WTC11 (cell line): ENCODE data around the gene CTAG1B. TPM values are rescaled to one million over a fixed set of nuclear protein-coding genes. Genes with fewer than 3 reads are reported as not detected.

ENCODE experiments used
- ATAC-seq: fragments of 200-7000 bp; cut with Tn5 transposase; 2 replicates; pipeline ENCODE4 v1.10.0; 2021; ENCODE audit warnings: mild to moderate bottlenecking, moderate library complexity
- CTCF ChIA-PET: fragments of 300-600 bp; sonication (Branson Sonifier 250); formaldehyde crosslinking; loops from one replicate; lab custom pipeline; 2021; ENCODE audit warnings: antibody characterized with exemption; lab: Charles Lee
- POLR2A ChIA-PET: fragments of 350-600 bp; sonication (Branson Sonifier 250); formaldehyde crosslinking; loops from one replicate; lab custom pipeline; 2021; ENCODE audit warnings: antibody characterized with exemption; lab: Charles Lee
- DNase-seq: peaks from one replicate; pipeline ENCODE4 v3.0.0; 2021; ENCODE audit warnings: low spot score
- H3K27ac Mint-ChIP-seq: 2 replicates; pipeline ENCODE4 v1.8.0; 2021; ENCODE audit warnings: mixed read lengths
- H3K27me3 Mint-ChIP-seq: 2 replicates; pipeline ENCODE4 v1.8.0; 2021; ENCODE audit warnings: low read depth, mild to moderate bottlenecking, moderate library complexity, mixed read lengths
- H3K36me3 Mint-ChIP-seq: 2 replicates; pipeline ENCODE4 v1.8.0; 2021; ENCODE audit warnings: mixed read lengths
- H3K4me1 Mint-ChIP-seq: 2 replicates; pipeline ENCODE4 v1.8.0; 2022; ENCODE audit warnings: mixed read lengths
- H3K4me3 Mint-ChIP-seq: 2 replicates; pipeline ENCODE4 v1.8.0; 2021; ENCODE audit warnings: mild to moderate bottlenecking, moderate library complexity, mixed read lengths
- H3K9me3 Mint-ChIP-seq: 2 replicates; pipeline ENCODE4 v1.8.0; 2021; ENCODE audit warnings: mixed read lengths
- ARID4B ChIP-seq: sonication (generic); formaldehyde crosslinking; IDR thresholded peaks from 2 replicates; pipeline ENCODE4 v1.8.0; 2023; ENCODE audit warnings: missing genetic modification reagents, mild to moderate bottlenecking, borderline replicate concordance
- ATF2 ChIP-seq: sonication (generic); formaldehyde crosslinking; IDR thresholded peaks from 2 replicates; pipeline ENCODE4 v1.8.1; 2022; ENCODE audit warnings: low read depth, missing genetic modification reagents, borderline replicate concordance
- E2F4 ChIP-seq: sonication (generic); formaldehyde crosslinking; IDR thresholded peaks from 2 replicates; pipeline ENCODE4 v1.8.1; 2022; ENCODE audit warnings: low read depth, mild to moderate bottlenecking, moderate library complexity, missing genetic modification reagents, borderline replicate concordance
- ESRRA ChIP-seq: sonication (generic); formaldehyde crosslinking; IDR thresholded peaks from 2 replicates; pipeline ENCODE4 v1.8.1; 2022; ENCODE audit warnings: mild to moderate bottlenecking, missing genetic modification reagents, borderline replicate concordance
- FOXP4 ChIP-seq: sonication (generic); formaldehyde crosslinking; IDR thresholded peaks from 2 replicates; pipeline ENCODE4 v1.8.0; 2022; ENCODE audit warnings: mild to moderate bottlenecking, missing genetic modification reagents
- GRHL2 ChIP-seq: fragments of 250-450 bp; sonication (Bioruptor Pico); IDR thresholded peaks from 2 replicates; pipeline ENCODE4 v1.8.0; 2022; ENCODE audit warnings: mild to moderate bottlenecking, moderate library complexity; ENCODE audit not compliant: insufficient replicate concordance, severe bottlenecking
- GTF2I ChIP-seq: fragments of 250-450 bp; sonication (Bioruptor Pico); conservative IDR thresholded peaks from 2 replicates; pipeline ENCODE4 v1.4.0; 2021; ENCODE audit warnings: mild to moderate bottlenecking
- HMGA2 ChIP-seq: fragments of 250-450 bp; sonication (Bioruptor Pico); IDR thresholded peaks from 2 replicates; pipeline ENCODE4 v1.4.0; 2021; ENCODE audit warnings: mild to moderate bottlenecking, moderate library complexity
- NFATC4 ChIP-seq: fragments of 250-450 bp; sonication (Bioruptor Pico); IDR thresholded peaks from 2 replicates; pipeline ENCODE4 v1.9.0; 2021; ENCODE audit warnings: mild to moderate bottlenecking
- PRDM15 ChIP-seq: sonication (generic); formaldehyde crosslinking; IDR thresholded peaks from 2 replicates; pipeline ENCODE4 v1.8.0; 2022; ENCODE audit warnings: missing genetic modification reagents
- PRRX2 ChIP-seq: fragments of 250-450 bp; sonication (Bioruptor Pico); IDR thresholded peaks from 2 replicates; pipeline ENCODE4 v1.8.0; 2021; ENCODE audit warnings: mild to moderate bottlenecking
- TCF7 ChIP-seq: sonication (generic); formaldehyde crosslinking; IDR thresholded peaks from 2 replicates; pipeline ENCODE4 v1.8.0; 2022; ENCODE audit warnings: mild to moderate bottlenecking, low read depth, missing genetic modification reagents, moderate library complexity
- TEAD4 ChIP-seq: sonication (generic); formaldehyde crosslinking; IDR thresholded peaks from 2 replicates; pipeline ENCODE4 v1.8.0; 2022; ENCODE audit warnings: mild to moderate bottlenecking, missing genetic modification reagents
- USF1 ChIP-seq: sonication (generic); formaldehyde crosslinking; IDR thresholded peaks from 2 replicates; pipeline ENCODE4 v1.8.0; 2022; ENCODE audit warnings: mild to moderate bottlenecking, missing genetic modification reagents
- ZNF121 ChIP-seq: sonication (generic); formaldehyde crosslinking; IDR thresholded peaks from 2 replicates; pipeline ENCODE4 v1.8.0; 2023; ENCODE audit warnings: missing genetic modification reagents
- ZNF219 ChIP-seq: sonication (generic); formaldehyde crosslinking; IDR thresholded peaks from 2 replicates; pipeline ENCODE4 v1.8.0; 2023; ENCODE audit warnings: missing genetic modification reagents, mild to moderate bottlenecking, borderline replicate concordance
- ZNF425 ChIP-seq: fragments of 250-450 bp; sonication (Bioruptor Pico); conservative IDR thresholded peaks from 2 replicates; pipeline ENCODE4 v1.9.0; 2021; ENCODE audit warnings: mild to moderate bottlenecking
- ZSCAN18 ChIP-seq: fragments of 250-450 bp; sonication (Bioruptor Pico); IDR thresholded peaks from 2 replicates; pipeline ENCODE4 v2.1.2; 2022; ENCODE audit warnings: mild to moderate bottlenecking, moderate library complexity
- total RNA-seq: library from RNA; stranded (reverse); gene quantifications from 3 replicates; pipeline ENCODE4 v1.2.3, GENCODE V29; 2021

The CTAG1B gene
- total RNA-seq, 1 experiment from 2014 or later, result not detected

- TF ChIP-seq ATF2 (CRISPR knock-in tag) (no peak), PRDM15 (CRISPR knock-in tag) (no peak), HMGA2 (CRISPR knock-in tag) (no peak), TCF7 (CRISPR knock-in tag) (no peak)
Observed at GRCh38 chrX:154655346-154655745, 36.3 kb upstream of the CTAG1B start (continued).

GRCh38 chrX:154654925-154655324 is 35.8 kb upstream of the CTAG1B start:
- no peaks in the 10 kb centered on the region for H3K36me3 Mint-ChIP-seq
- H3K27ac Mint-ChIP-seq, result no peak overlapping the region
- H3K9me3 Mint-ChIP-seq, result peaks cover 4% of the 10 kb centered on the region; the same call in 1 of the 2 replicates
- CTCF ChIA-PET, result no interaction called here
- TF ChIP-seq ZNF425 (CRISPR knock-in tag), result no peak
- no peak for TF ChIP-seq PRRX2 (CRISPR knock-in tag)
- no peak for TF ChIP-seq GTF2I
- TF ChIP-seq GRHL2, result no peak
- TF ChIP-seq NFATC4 (CRISPR knock-in tag), result no peak
- TF ChIP-seq FOXP4, result no peak
- no peak for TF ChIP-seq TEAD4 (CRISPR knock-in tag)
- no peak for TF ChIP-seq ARID4B (CRISPR knock-in tag)
- no peak for TF ChIP-seq ESRRA (CRISPR knock-in tag)
- TF ChIP-seq E2F4 (CRISPR knock-in tag), result no peak
- TF ChIP-seq USF1, result no peak
- TF ChIP-seq ZNF121 (CRISPR knock-in tag), result no peak
- TF ChIP-seq ZSCAN18 (CRISPR knock-in tag), result no peak
- no peak for TF ChIP-seq ZNF219 (CRISPR knock-in tag)
- H3K4me3 Mint-ChIP-seq, result no peak overlapping the region
- no peak for DNase-seq
- POLR2A ChIA-PET, result interaction anchor here (0.6 kb wide), 1 partner anchor 115 kb away, joined by 6 read pairs; no protein-coding TSS in a partner anchor
- H3K27me3 Mint-ChIP-seq, result no peaks in the 10 kb centered on the region
- no peaks in the 10 kb centered on the region for H3K4me1 Mint-ChIP-seq
- ATAC-seq, result no peak
